Measurements from ENCODE around the gene GPR89A.
"Not testable (repeated sequence)": the region's sequence is repeated elsewhere in the genome, so short reads cannot be mapped to it uniquely, and the experiment has no call there.

GPR89A gene

GRCh38 chr1:145686078-145686477 lies 78.3 kb downstream of the GPR89A start:
- not testable (repeated sequence) for DNase-seq (ENCODE audit: low read depth)

DNA sequence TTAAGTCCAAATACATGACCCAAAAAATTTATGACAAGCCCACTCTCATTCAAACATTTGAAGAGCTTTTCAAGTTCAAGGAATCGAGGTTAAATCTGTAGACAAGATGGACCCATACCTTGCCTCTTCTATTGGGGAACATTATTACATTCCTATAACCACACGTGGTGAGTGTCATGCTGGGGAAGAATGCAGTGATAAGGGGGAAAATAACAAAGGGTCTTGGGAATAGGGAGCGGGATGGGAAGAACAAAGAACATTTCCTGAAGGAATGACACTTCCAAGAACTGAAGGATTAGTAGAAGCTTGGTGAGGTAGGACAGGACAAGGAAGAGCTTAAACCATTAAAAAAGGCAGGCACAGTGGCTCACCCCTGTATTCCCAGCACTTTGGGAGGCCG lies 80.5 kb downstream of the GPR89A start:
- DNase-seq (ENCODE audit: low read depth) = no peak

DNA sequence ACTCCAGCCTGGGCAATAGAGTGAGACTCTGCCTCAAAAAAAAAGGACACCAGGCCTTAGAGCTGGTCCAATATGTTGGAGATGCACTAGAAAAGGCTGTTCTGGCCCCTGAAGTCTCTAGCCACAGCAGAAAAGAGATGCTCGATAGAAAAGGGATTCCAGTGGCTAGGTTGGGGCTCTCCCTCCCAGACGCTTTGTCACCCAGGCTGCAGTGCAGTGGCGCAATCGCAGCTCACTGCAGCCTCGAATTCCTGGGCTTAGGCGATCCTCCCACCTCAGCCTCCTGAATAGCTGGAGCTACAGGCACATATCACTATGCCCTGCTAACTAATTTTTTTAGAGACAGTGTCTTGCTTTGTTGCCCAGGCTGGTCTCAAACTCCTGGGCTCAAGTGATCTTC lies 81.1 kb downstream of the GPR89A start:
- no peak for DNase-seq (ENCODE audit: low read depth)

DNA sequence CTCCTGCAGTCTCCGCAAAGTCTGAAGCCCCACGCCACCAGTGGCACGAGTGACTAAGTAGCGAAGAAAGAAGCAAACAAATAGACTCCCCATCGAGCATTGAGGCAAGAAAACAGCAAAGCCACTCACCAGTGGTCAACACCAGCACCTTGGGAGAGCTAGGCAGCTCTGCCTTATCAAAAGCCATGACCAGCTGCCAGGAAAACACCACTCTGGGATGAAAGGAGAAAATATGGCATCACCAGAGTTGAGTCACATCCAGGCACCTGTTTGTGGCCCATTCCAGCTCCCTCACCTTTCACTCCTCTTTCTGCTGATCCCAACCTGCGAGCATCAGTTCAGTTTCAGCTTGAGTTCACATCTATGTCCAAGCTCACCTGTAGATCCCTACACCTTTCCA lies 82.1 kb downstream of the GPR89A start:
- no peak for DNase-seq (ENCODE audit: low read depth)

DNA sequence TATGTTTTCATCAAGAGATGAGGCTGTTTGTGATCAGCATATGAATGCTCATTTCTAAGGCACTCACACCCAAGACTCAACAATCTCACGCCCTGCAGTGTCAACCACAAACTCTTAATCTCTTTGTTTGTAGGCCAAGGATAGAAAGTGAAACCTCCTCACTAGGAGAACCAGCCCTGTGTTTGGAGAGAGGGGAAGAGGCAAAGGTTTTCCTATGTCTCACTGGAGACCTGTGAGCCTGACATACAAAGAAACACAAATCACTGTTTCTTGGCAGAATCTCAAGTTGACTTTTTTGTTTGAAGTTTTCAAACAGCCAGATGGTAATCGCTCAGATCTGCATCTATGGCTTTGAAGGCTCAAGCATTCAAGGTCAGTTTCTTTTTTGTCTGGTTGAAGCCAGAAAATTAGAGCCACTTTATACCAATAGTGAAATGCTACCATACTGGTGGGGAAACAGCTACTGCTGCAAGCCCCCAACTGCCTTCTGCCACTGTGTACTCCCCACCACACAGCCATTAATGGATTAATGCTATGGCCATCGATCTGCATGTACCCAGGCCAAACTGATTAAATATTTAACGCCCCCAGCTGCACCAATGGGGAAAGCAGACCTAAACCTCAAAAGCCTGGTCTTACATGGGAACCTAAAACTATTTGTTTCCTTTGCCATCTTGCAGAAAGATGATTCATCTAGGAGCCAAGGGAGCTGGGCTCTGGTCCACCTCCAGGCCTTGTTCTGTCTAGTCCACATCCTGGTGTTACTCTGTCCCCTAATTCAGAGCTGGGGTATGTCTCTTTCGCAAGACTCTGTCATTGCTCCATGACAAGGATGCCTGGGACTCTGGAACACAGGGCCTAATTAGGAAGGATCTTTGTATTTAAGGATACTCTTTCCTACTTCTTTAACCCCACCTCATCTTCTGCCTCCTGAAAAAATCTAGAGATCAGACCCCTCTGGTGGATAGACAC lies 83.1 kb downstream of the GPR89A start:
- peak; percentile 24 for DNase-seq (ENCODE audit: low read depth)

GRCh38 chr1:145692785-145693443 lies 85.1 kb downstream of the GPR89A start:
- DNase-seq (ENCODE audit: low read depth) = no peak

DNA sequence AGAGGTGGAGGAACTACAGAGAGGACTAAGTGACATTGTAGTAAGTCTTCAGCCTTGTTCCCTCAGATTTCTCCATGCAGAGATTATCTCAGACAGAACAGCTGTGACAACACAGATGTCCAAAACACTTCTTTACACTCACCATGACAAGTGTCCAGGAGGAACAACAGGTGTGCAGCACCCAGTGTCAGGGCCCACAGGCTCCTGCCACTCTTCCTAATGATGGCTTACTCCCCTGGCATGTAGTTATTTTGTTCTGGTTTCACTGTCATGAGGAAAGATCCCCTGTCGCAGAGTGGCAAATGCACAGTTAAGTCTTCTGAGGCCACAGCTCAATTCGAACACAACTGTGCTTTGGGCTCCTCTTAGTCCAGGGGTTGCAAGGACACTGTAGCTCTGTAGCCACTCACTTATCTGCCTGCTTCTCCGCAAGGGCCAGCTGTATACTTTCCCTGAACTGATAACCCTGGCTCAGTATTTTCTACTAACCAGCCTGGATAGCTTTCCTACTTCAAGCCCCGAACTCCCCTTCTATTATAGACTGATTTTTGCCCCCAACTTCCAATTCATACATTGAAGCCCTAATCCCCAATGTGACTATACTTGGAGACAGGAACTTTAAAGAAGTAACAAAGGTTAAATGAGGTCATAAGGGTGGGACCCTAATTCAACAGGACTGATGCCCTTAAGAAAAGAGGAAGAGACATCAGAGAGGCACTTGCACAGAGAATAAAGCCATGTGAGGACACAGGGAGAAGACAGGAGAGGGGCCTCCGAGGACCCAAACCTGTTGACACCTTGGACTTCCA lies 88.2 kb downstream of the GPR89A start:
- no peak for DNase-seq (ENCODE audit: low read depth)

DNA sequence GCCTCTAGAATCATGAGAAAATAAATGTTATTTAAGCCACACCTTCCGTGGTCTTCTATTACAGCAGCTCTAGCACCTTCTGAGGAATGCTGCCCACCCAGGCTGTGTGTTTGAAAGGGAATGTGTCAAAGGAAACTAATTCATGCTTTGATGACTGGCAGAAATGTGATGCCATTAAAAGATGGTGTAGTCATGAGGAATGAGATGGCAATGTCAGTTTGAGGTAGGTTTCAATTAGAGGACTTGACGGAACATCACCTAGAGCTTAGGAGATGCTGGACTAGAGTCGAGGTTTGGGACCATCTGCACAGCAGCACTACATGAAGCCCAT lies 88.8 kb downstream of the GPR89A start:
- no peak for DNase-seq (ENCODE audit: low read depth)

GRCh38 chr1:145701306-145701862 lies 93.6 kb downstream of the GPR89A start:
- DNase-seq (ENCODE audit: low read depth) = no peak

DNA sequence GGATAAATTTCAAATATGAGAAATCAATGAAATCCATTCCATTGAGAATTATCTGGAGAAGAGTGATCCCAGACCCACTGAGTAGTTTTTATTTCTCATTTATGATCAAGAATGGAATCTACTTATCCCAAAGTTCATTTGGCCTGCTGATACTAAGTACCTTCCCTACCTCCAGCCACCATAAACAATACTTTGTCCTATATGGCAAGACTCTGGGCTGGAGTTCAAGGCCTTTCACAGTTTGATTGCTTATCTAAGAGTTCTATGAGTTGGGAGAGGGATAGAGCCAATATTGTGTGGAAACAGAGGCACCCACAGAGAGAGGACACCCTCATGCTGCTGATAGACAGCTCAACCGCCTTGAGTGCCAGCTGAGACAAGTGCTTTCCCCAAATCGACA lies 94.3 kb downstream of the GPR89A start:
- no peak for DNase-seq (ENCODE audit: low read depth)

DNA sequence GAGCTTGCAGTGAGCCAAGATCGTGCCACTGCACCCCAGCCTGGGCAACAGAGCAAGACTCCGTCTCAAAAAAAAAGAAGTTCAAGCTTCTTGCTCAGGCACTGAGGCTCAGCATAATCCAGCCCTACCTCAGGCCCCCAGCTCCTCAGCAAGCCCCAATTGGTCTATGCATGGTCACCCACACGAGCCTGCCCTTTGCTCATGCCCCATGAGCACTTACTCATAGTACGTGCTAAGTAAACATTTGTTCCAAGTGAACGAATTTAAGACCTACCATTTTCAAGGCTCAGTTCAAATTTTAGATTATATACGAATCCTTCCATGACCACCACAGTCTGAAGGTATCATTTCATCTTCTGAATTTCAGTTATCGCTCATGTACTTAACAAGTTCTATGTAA lies 95.0 kb downstream of the GPR89A start:
- no peak for DNase-seq (ENCODE audit: low read depth)

- no peak for DNase-seq (ENCODE audit: low read depth)
Observed at GRCh38 chr1:145705622-145706021, 97.8 kb downstream of the GPR89A start.

DNA sequence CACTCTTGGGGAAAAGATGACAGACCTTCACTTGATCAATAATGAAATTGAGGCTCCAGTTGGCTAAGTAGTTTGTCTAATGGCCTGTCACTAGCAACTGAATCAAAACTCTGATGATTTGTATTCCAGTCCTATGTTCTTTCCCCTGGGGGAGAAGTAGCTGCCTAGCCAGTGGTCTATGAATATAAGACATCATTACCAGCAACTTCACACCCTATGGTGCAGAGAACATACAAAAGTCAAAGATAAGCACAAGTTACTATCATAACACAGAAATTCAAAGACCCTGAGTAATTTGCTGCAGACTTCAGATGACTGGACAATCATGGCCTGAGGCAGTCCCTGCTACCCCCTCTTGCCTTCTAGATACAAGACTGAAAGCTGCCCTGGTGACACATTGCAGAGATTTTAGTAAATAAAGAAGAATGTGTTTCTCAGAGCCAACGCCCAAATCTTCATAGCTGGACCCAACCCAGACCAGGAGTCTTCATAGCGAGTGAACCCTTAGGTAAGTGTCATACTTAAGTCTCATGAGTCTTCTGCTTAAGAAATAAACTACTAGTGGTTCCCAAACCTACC lies 98.4 kb downstream of the GPR89A start:
- no peak for DNase-seq (ENCODE audit: low read depth)

- no peak for DNase-seq (ENCODE audit: low read depth)
Observed at GRCh38 chr1:145707183-145707867, 99.5 kb downstream of the GPR89A start, which contains the start of gene PDZK1. Gene PDZK1, minus strand, starts transcription at chr1:145707368. Its CDS starts 19,347 bp downstream, at chr1:145688021.

GRCh38 chr1:145708063-145708462 lies 100.3 kb downstream of the GPR89A start:
- DNase-seq (ENCODE audit: low read depth) = no peak

GRCh38 chr1:145710291-145711027 lies 102.7 kb downstream of the GPR89A start:
- no peak for DNase-seq (ENCODE audit: low read depth)

- no peak for DNase-seq (ENCODE audit: low read depth)
Observed at GRCh38 chr1:145711213-145711651, 103.4 kb downstream of the GPR89A start.

DNA sequence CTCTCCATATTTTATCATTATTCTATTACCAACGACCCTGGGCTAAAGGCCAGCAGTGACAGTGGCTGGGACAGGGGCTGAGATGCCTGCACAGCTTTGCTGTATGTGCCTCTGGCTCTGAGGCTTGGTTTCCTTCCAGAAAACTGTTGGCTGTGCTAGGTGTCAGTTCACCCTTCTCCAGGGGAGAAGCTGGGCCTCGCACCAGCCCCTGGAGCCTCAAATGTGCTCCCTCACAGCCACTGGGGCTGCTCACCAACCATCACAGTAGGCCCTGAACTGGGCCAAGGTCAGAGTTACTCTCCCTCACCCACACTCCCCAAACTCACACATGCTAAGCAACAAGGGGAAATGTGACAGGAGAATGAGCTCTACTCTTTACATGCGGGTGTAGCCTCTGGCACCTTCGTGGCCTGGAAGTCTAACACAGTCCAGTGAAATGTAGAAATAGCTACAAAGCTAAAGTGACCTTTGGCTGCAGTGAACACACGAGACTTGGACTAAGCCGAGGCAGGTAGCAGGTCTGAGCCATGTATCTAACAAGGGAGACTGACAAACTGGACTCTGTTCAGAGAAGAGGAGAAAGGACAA lies 106.8 kb downstream of the GPR89A start:
- no peak for DNase-seq (ENCODE audit: low read depth)

DNA sequence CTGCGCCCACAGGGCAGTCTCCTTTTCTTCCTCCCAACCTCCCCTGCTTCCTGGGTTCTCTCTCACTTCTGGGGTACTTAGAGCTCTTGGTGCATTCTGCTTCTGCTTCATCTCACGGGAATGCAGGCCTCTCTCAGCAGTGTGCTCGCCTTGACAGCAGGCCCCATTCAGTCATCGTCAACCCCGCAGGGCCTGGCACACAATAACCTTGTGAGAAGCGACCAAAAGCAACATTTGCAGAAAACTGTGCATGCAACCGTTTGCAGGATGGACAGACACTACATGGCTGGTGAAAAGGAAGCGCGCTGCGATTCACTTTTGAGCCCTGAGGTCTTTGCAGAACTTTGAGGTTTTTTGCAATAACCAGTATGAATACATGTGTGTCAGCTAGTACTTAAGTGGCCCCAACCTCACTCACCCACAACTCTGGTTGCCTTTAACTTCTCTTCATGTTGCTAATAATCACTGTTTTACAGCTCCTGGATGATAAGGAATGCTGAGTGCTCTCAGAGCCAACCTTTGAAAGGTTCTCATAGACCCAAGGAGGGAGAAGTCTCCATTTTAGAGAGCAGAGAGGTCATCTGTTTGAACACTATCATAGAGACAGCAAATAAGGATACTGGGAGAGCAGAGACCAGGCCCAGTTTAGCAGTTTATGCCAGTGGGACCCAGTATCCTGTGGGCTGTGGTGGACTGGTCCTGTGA lies 109.0 kb downstream of the GPR89A start:
- DNase-seq (ENCODE audit: low read depth) = no peak
